GM21825 (cell line): ENCODE measurements around the gene ARRB2.

Source experiments
- ATAC-seq: cut with Tn5 transposase; IDR thresholded peaks from one replicate; pipeline ENCODE4 v1.9.1; 2021; ENCODE audit warnings: mild to moderate bottlenecking, moderate library complexity; ENCODE audit not compliant: unreplicated experiment

ARRB2 gene

GRCh38 chr17:4722678-4723240 lies 12.3 kb downstream of the ARRB2 start:
- no peak for ATAC-seq

- no peak for ATAC-seq
Measured at GRCh38 chr17:4724650-4725049, 14.2 kb downstream of the ARRB2 start.

GRCh38 chr17:4725646-4726310 lies 15.3 kb downstream of the ARRB2 start:
- no peak for ATAC-seq

- ATAC-seq, result no peak
Measured at GRCh38 chr17:4728124-4728523, 17.7 kb downstream of the ARRB2 start.

- no peak for ATAC-seq
Measured at GRCh38 chr17:4733073-4733531, 22.7 kb downstream of the ARRB2 start.

GRCh38 chr17:4734857-4735475 lies 24.5 kb downstream of the ARRB2 start:
- ATAC-seq, result no peak

- ATAC-seq, result no peak
Measured at GRCh38 chr17:4735876-4736651, 25.6 kb downstream of the ARRB2 start.

- no peak for ATAC-seq
Measured at GRCh38 chr17:4738136-4739121, 28.0 kb downstream of the ARRB2 start.

GRCh38 chr17:4739122-4740024 lies 28.9 kb downstream of the ARRB2 start, which contains the start of the genes CXCL16 and ZMYND15:
Gene CXCL16, minus strand, starts transcription at chr17:4739928. Its CDS starts 589 bp downstream, at chr17:4739339.
Gene ZMYND15, plus strand, starts transcription at chr17:4739833. Its CDS starts 716 bp downstream, at chr17:4740549.
- no peak for ATAC-seq

- no peak for ATAC-seq
Measured at GRCh38 chr17:4740025-4740351, 29.6 kb downstream of the ARRB2 start.

- no peak for ATAC-seq
Measured at GRCh38 chr17:4740584-4740983, 30.2 kb downstream of the ARRB2 start.

- ATAC-seq, result no peak
Measured at GRCh38 chr17:4741544-4741943, 31.1 kb downstream of the ARRB2 start.

- ATAC-seq, result no peak
Measured at GRCh38 chr17:4742133-4742532, 31.7 kb downstream of the ARRB2 start.

- ATAC-seq, result no peak
Measured at GRCh38 chr17:4742629-4743028, 32.2 kb downstream of the ARRB2 start.

GRCh38 chr17:4743216-4743615 lies 32.8 kb downstream of the ARRB2 start:
- ATAC-seq, result no peak

GRCh38 chr17:4743898-4744297 lies 33.5 kb downstream of the ARRB2 start:
- ATAC-seq, result no peak

- no peak for ATAC-seq
Measured at GRCh38 chr17:4744999-4745969, 34.9 kb downstream of the ARRB2 start.

- ATAC-seq, result no peak
Measured at GRCh38 chr17:4747847-4748246, 37.4 kb downstream of the ARRB2 start.
